HCT116 (cell line): ENCODE results near the gene GPC5.

ENCODE experiments used
- ATF3 ChIP-seq: IDR thresholded peaks from 2 replicates; pipeline ENCODE4 v1.6.1; 2012
- CEBPB ChIP-seq: IDR thresholded peaks from 2 replicates; pipeline ENCODE4 v1.6.1; 2012; ENCODE audit warnings: low read depth
- CTCF ChIP-seq, 3 experiments: fragments of 200-600 bp in 1 of 3; sonication (generic) in 1 of 3; IDR thresholded peaks in 2 of 3; conservative IDR thresholded peaks in 1 of 3; 2 replicates each; pipeline ENCODE4 v1.5.1; 2012 to 2017; ENCODE audit warnings: low read depth in 2 of 3, low read length in 2 of 3, antibody characterized with exemption in 1 of 3, borderline replicate concordance in 1 of 3, control low read depth in 1 of 3, mild to moderate bottlenecking in 1 of 3, mixed read lengths in 1 of 3, mixed run types in 1 of 3, moderate library complexity in 1 of 3; ENCODE audit not compliant: insufficient read depth in 1 of 3
- ELF1 ChIP-seq: IDR thresholded peaks from 2 replicates; pipeline ENCODE4 v1.6.1; 2012; ENCODE audit warnings: low read depth, borderline replicate concordance
- EZH2 ChIP-seq: fragments of 200-600 bp; sonication (generic); IDR thresholded peaks from 2 replicates; pipeline ENCODE4 v1.6.1; 2017; ENCODE audit warnings: antibody characterized with exemption, mixed run types
- EZH2phosphoT487 ChIP-seq: fragments of 200-600 bp; IDR thresholded peaks from 2 replicates; pipeline ENCODE4 v1.6.1; 2018; ENCODE audit warnings: antibody characterized with exemption, borderline replicate concordance
- MAX ChIP-seq: IDR thresholded peaks from 2 replicates; pipeline ENCODE4 v1.6.1; 2012
- POLR2A ChIP-seq: IDR thresholded peaks from 2 replicates; pipeline ENCODE4 v1.7.0; 2011; ENCODE audit warnings: borderline replicate concordance; ENCODE audit not compliant: insufficient read depth, insufficient read length; ENCODE audit errors: extremely low read depth
- RAD21 ChIP-seq: IDR thresholded peaks from 2 replicates; pipeline ENCODE4 v1.6.1; 2012; ENCODE audit warnings: low read depth, mild to moderate bottlenecking
- REST ChIP-seq: IDR thresholded peaks from 2 replicates; pipeline ENCODE4 v1.6.1; 2012; ENCODE audit warnings: low read depth
- ZBTB33 ChIP-seq: IDR thresholded peaks from 2 replicates; pipeline ENCODE4 v1.6.1; 2011; ENCODE audit warnings: mild to moderate bottlenecking, low read length, moderate library complexity; ENCODE audit not compliant: insufficient replicate concordance; ENCODE audit errors: extremely low read depth
- ZFX ChIP-seq: fragments of 450-650 bp; IDR thresholded peaks from 2 replicates; pipeline ENCODE4 v1.6.1; 2017

GRCh38 chr13:91702411-91702810, 304.0 kb downstream of the GPC5 start:
- TF ChIP-seq ATF3 (no peak), EZH2 (no peak), CEBPB (no peak), POLR2A (no peak), CTCF (IDR thresholded peaks at IDR 0.05 in 2 of 3, conservative IDR thresholded peaks at IDR 0.05 in 1 of 3; ENCODE audit: borderline replicate concordance in 1 of 3, insufficient read depth in 1 of 3, low read depth in 2 of 3, low read length in 2 of 3) (no peak), ZBTB33 (no peak), REST (no peak), MAX (no peak), ELF1 (no peak), EZH2phosphoT487 (no peak), RAD21 (no peak), ZFX (no peak)
